Measurements from ENCODE around the gene CDK5RAP1. TPM values are rescaled to one million over a fixed set of nuclear protein-coding genes. Genes with fewer than 3 reads are reported as not detected.

The CDK5RAP1 gene
- total RNA-seq, 1 experiment from 2014 or later = 39.8 TPM

GRCh38 chr20:33373735-33374605 lies 27.3 kb downstream of the CDK5RAP1 start:
- Histone ChIP-seq H3K4me1 (no peaks in the 10 kb centered on the region), H3K4me3 (no peak overlapping the region), H3K27ac (no peak overlapping the region), H3K36me3 (peaks cover 60% of the 10 kb centered on the region), H3K9me3 (replicated peaks) (no peaks in the 10 kb centered on the region), H3K27me3 (no peaks in the 10 kb centered on the region)
- no peak for DNase-seq

- no peaks in the 10 kb centered on the region for H3K9me3 ChIP-seq (replicated peaks)
- H3K36me3 ChIP-seq = peaks cover 52% of the 10 kb centered on the region
- no peak for DNase-seq
- no peaks in the 10 kb centered on the region for H3K27me3 ChIP-seq
- H3K4me1 ChIP-seq = no peaks in the 10 kb centered on the region
- H3K4me3 ChIP-seq = no peak overlapping the region
- no peak overlapping the region for H3K27ac ChIP-seq
These were observed 28.3 kb downstream of the CDK5RAP1 start for GRCh38 chr20:33372993-33373441.

GRCh38 chr20:33370291-33370690 lies 31.0 kb downstream of the CDK5RAP1 start:
- Histone ChIP-seq H3K4me1 (no peaks in the 10 kb centered on the region), H3K36me3 (peaks cover 59% of the 10 kb centered on the region), H3K9me3 (replicated peaks) (no peaks in the 10 kb centered on the region), H3K27me3 (no peaks in the 10 kb centered on the region), H3K4me3 (no peak overlapping the region), H3K27ac (no peak overlapping the region)
- DNase-seq = no peak

DNA sequence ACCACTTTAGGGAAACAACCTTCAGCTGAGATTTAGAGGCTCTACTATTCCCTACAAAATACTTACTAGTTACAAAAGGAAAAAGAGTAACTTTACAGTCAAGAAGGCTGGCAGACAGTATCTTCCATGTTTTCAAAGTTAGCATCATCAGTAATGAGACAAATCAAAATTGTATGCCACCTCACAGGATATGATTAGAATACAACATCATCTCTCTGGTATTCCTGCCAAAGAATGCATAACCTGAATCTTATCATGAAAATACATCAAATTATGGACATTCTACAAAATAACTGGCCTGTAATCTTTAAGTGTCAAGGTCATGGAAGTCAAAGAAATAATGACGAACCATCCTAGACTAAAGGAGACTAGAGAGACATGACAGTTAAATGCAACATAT lies 38.4 kb downstream of the CDK5RAP1 start:
- Histone ChIP-seq H3K27ac (no peak overlapping the region), H3K9me3 (replicated peaks) (no peaks in the 10 kb centered on the region), H3K4me3 (no peak overlapping the region), H3K27me3 (no peaks in the 10 kb centered on the region), H3K36me3 (peaks cover 63% of the 10 kb centered on the region), H3K4me1 (no peaks in the 10 kb centered on the region)
- no peak for DNase-seq

- Histone ChIP-seq H3K4me1 (no peaks in the 10 kb centered on the region), H3K27ac (no peak overlapping the region), H3K27me3 (no peaks in the 10 kb centered on the region), H3K36me3 (peaks cover 41% of the 10 kb centered on the region), H3K9me3 (replicated peaks) (no peaks in the 10 kb centered on the region), H3K4me3 (no peak overlapping the region)
- no peak for DNase-seq
These were observed 41.7 kb downstream of the CDK5RAP1 start for GRCh38 chr20:33359399-33360261.

GRCh38 chr20:33353013-33353402 lies 48.3 kb downstream of the CDK5RAP1 start:
- Histone ChIP-seq H3K4me1 (no peaks in the 10 kb centered on the region), H3K9me3 (replicated peaks) (no peaks in the 10 kb centered on the region), H3K4me3 (no peak overlapping the region), H3K27me3 (no peaks in the 10 kb centered on the region), H3K36me3 (peaks cover 3% of the 10 kb centered on the region; the same call in 1 of the 2 replicates), H3K27ac (no peak overlapping the region)
- DNase-seq = no peak

DNA sequence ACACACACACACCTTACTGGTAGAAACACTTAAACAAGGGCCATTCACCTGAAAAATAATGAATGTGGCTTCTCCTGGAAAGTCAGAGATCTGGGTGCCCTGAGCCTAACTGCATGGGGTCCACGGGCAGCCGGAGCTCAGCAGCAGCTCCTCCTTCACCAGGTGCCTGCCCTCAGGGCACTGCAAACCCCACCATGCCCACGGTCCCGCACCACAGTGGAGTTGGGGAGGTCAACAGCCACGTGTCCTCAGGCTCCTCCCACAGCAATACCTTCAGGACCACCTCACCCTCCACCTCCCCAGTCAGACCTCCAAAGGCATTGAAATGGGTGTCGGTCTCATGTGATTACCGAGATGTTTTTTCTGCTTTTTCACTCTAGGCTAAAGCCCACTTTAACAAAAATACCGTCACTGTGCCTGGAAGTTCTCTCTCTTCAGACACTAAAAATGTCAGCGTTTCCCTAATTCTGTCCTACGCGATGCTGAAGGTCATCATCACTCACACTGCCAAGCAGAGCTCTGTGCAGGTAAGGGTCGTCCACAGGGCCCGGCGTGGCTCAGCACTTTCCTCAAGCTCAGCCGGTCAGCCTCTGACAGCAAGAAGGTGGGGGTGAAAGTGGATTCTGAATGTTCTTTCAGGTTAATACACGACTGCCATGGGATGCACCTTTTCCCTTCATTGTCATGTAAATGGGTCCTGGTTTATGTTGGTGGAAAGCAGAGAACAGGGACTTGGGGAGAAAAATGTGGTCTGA lies 48.9 kb downstream of the CDK5RAP1 start:
- H3K27ac ChIP-seq = no peak overlapping the region
- H3K36me3 ChIP-seq = peaks cover 3% of the 10 kb centered on the region; the same call in 1 of the 2 replicates
- H3K27me3 ChIP-seq = no peaks in the 10 kb centered on the region
- H3K4me1 ChIP-seq = no peaks in the 10 kb centered on the region
- H3K4me3 ChIP-seq = no peak overlapping the region
- no peaks in the 10 kb centered on the region for H3K9me3 ChIP-seq (replicated peaks)
- no peak for DNase-seq

DNA sequence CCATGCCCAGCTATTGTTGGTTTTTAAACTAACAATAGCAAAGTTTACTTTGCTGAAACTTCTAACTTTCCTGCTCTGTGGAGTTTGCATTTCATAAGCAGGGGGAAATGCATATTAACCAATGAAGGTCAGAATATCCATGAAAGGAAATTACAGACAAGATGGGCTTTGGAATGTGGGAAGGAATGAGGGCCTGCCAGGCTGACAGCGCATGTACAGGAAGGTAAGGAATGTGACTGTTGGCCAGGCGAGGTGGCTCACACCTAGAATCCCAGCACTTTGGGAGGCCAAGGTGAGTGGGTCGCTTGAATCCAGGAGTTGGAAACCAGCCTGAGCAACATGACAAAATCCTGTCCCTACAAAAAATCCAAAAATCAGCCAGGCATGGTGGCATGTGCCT lies 49.6 kb downstream of the CDK5RAP1 start:
- Histone ChIP-seq H3K4me1 (no peaks in the 10 kb centered on the region), H3K27me3 (no peaks in the 10 kb centered on the region), H3K4me3 (no peak overlapping the region), H3K36me3 (peaks cover 3% of the 10 kb centered on the region; the same call in 1 of the 2 replicates), H3K27ac (no peak overlapping the region), H3K9me3 (replicated peaks) (no peaks in the 10 kb centered on the region)
- DNase-seq = no peak

DNA sequence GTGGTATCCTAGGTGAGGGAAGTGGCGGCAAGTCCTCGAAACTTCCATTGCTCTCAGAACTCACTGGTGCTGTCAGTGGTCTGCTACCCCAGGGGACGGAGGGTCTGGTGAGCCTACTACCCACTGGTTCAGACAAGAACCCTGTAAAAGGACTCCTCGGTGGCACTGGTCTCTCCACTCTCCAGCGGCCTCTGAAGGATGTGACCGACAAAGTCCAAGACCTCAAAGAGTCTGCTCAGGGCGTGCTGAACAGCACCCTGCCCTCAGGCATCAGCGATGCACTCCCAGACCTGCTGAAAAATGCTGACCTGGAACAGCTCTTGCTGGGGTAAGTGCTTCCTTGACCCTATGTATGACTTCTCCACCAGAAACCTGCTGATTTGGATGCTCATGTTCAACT lies 51.8 kb downstream of the CDK5RAP1 start:
- Histone ChIP-seq H3K36me3 (no peaks in the 10 kb centered on the region), H3K9me3 (replicated peaks) (no peaks in the 10 kb centered on the region), H3K4me3 (no peak overlapping the region), H3K4me1 (no peaks in the 10 kb centered on the region), H3K27ac (no peak overlapping the region), H3K27me3 (no peaks in the 10 kb centered on the region)
- no peak for DNase-seq

DNA sequence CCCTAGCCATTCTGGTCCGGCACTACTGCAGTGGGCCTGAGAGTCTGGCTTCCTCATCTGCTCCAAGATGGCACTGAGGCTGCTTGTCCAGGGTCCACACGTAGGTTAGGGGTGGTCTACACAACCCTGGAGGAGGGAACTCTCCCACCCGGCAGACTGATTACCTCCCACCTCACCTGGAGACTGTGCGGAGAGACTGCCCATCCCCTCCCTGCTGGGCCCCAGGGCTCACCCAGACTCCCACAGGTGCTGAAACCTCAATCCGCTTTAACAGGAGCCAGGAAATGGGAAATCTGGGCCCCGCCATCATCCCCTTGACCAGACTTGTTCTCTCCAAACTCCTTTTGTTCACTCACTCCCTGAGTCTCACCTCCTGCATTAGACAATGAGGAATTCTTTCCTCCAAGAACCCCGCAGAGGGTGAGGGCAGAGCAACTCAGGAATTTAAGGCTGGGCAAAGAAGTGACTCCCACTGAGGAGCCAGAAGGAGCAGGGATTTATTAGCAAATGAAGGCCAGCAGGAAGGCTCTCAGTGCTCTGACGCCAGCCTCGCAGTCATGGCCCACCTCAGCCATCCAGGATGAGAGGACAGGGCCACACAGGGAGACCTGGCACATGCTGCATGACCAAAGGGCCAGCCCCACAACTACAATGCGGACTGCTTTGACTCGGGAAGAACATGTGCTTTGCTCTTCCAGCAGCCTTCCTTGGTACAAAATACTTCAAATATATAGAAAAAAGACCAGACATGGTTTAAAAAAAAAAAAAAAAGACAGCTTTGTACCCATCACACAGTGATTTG lies 53.0 kb downstream of the CDK5RAP1 start:
- Histone ChIP-seq H3K4me1 (no peaks in the 10 kb centered on the region), H3K36me3 (no peaks in the 10 kb centered on the region), H3K9me3 (replicated peaks) (no peaks in the 10 kb centered on the region), H3K27ac (no peak overlapping the region), H3K27me3 (no peaks in the 10 kb centered on the region), H3K4me3 (no peak overlapping the region)
- DNase-seq = no peak

- no peak for DNase-seq
- no peak overlapping the region for H3K27ac ChIP-seq
- H3K4me1 ChIP-seq = no peaks in the 10 kb centered on the region
- no peak overlapping the region for H3K4me3 ChIP-seq
- peaks cover 7% of the 10 kb centered on the region for H3K27me3 ChIP-seq
- H3K9me3 ChIP-seq (replicated peaks) = no peaks in the 10 kb centered on the region
- no peaks in the 10 kb centered on the region for H3K36me3 ChIP-seq
These were observed 56.0 kb downstream of the CDK5RAP1 start for GRCh38 chr20:33345342-33345741.

DNA sequence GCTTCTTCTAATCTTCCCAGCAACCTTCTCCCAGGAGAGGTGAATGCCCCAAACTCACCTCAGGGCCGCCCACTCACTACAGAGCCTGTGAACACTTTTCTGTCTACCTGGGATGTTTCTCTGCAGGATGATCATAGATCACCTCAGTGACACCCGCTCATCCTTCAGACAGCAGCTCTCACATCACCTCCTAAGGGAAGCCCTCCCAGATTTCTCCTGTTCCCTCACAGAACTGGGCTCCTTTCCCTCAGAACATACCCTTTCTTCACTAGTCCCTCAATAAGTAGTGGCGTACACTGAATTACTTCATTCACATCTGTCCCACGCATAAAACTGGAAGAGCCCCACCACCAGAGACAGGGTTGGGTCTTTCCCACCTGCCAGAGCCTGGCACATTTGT lies 57.8 kb downstream of the CDK5RAP1 start:
- H3K27me3 ChIP-seq = peaks cover 9% of the 10 kb centered on the region
- H3K9me3 ChIP-seq (replicated peaks) = no peaks in the 10 kb centered on the region
- no peaks in the 10 kb centered on the region for H3K4me1 ChIP-seq
- no peak for DNase-seq
- no peak overlapping the region for H3K27ac ChIP-seq
- no peaks in the 10 kb centered on the region for H3K36me3 ChIP-seq
- H3K4me3 ChIP-seq = no peak overlapping the region

GRCh38 chr20:33339515-33340058 lies 61.7 kb downstream of the CDK5RAP1 start:
- H3K27me3 ChIP-seq = peaks cover 9% of the 10 kb centered on the region
- H3K27ac ChIP-seq = no peak overlapping the region
- no peaks in the 10 kb centered on the region for H3K4me1 ChIP-seq
- DNase-seq = no peak
- H3K9me3 ChIP-seq (replicated peaks) = no peaks in the 10 kb centered on the region
- no peak overlapping the region for H3K4me3 ChIP-seq
- H3K36me3 ChIP-seq = no peaks in the 10 kb centered on the region
